Measurements from ENCODE around the gene TRIM25.

Gene TRIM25

DNA sequence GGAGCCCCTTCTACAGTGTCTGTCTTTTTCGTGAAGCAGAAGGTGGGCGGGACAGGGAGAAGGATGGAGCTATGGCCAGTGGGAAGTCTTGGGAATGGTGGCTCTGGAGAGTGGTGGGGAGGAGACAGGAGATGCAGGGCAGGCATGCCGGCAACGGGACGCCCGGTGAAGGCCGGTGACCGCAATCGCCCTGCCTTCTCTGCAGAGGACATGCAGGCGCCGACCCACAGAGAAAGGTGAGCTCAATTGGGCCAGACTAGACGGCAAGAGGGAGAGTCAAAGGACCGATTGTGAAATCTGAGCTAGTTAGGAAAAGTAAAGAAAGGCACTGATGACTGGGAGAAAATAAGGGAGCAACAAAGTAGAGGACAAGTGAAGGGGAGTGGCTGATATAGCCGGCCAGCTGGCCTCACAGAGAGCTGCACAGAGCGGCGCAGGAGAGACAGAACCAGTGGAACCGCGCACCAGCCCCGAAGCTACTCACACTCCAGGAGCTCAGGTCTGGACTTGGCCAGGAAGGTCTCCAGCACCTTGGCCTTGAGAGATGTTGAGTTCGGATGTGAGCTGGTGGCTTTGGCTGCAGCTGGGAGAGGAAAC lies 18.9 kb downstream of the TRIM25 start:
- FAIRE-seq (no peak), DNase-seq (ENCODE audit: insufficient read length, low spot score) (no peak)
- no peak for TF ChIP-seq CTCF (IDR thresholded peaks at IDR 0.05; ENCODE audit: insufficient read depth, missing control alignments)

DNA sequence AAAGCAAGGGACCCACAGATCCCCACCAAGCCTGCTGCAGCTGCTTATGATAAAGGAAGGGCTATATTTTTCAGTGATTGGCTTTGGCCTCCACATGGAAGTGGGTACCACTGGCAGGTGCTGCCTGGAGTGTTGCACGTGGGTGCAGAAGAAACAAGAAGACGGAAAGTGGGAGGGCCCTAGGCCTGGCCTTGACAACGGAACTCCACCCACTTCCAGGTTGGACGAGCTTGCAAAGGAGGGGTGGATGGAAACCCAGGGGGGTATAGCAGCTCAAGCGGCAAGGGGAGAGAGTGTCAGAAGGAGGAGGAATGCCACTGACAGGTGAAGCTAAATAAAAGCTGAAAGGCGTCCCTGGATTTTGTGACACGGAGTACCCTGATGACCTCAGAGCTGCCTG lies 20.3 kb downstream of the TRIM25 start:
- no peak for TF ChIP-seq CTCF (IDR thresholded peaks at IDR 0.05; ENCODE audit: insufficient read depth, missing control alignments)
- FAIRE-seq = no peak
- no peak for DNase-seq (ENCODE audit: insufficient read length, low spot score)

DNA sequence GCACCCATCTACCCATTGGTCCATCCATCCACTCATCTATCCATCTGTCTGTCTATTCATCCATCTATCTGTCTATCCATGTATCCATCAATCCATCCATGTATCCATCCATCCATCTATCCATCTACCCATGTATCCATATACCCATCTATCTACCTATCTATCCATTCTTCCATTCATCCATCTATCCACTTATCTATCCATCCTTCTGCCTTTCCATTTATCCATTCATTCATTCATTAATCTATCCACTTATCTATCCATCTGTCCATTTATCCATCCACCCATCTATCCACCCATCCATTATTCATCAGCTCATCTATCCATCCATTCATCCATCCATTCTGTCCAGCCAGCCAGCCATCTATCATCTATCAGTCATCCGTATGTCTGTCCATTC lies 21.5 kb downstream of the TRIM25 start:
- no peak for TF ChIP-seq CTCF (IDR thresholded peaks at IDR 0.05; ENCODE audit: insufficient read depth, missing control alignments)
- no peak for FAIRE-seq

DNA sequence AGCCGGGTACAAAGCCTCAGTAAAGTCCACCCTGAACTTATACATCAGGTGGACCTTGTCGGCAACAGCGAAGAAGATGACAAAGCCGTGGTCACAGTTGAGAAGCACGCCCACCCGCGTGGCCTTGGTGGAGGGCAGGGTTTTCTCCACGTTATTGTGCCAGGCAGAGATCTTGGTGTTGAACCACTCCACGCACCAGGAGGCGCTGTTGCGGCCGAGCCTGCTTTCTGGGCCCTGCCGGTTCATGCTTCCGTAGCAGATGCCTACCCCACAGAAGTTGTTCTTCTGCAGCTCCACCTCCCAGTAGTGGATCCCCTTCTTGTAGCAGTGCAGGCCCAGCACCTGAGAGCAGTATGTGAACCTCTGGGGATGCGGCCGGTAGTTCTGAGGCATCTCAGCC lies 22.1 kb downstream of the TRIM25 start:
- DNase-seq (ENCODE audit: insufficient read length, low spot score) (no peak), FAIRE-seq (no peak)
- TF ChIP-seq CTCF (IDR thresholded peaks at IDR 0.05; ENCODE audit: insufficient read depth, missing control alignments) = peak; percentile 19

More for the DNA sequence above, 21.5 kb downstream of the TRIM25 start:
- DNase-seq (ENCODE audit: insufficient read length, low spot score) = no peak

DNA sequence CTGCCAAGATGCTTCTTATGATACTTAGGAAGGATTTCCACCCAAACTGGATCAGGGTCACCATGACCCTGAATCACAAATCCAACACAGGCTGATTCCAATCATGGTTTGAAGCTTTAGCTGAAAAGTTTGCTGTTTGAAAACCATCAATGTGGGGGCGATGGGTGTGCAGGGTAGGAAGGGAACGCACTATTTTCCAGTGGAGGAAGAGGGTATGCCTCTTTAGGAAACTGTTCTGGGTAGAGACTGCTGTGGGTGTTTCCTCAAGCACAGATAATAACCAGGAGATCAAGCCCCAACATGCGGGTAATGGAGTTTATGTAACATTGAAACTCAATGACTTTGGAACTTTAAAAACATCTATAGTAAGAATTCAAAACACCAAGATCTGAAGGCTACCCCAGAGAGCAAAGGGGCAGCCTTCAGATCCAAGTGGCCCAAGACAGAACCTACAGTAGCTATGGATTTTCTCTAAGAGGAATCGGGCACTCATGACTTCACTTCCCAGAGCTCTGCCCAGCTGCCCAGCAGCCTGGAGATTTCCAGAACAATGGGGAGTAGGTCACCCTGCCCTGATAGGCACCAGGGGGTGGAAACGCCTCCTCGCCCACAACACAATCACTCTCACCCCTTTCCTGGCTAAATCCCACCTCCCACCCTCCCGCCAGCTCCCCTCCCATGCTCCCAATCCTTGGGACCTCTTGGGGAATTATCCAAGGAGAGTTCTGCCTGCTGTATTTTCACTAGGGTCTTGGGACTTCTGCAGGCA lies 22.8 kb downstream of the TRIM25 start:
- no peak for FAIRE-seq
- no peak for DNase-seq (ENCODE audit: insufficient read length, low spot score)
- no peak for TF ChIP-seq CTCF (IDR thresholded peaks at IDR 0.05; ENCODE audit: insufficient read depth, missing control alignments)

DNA sequence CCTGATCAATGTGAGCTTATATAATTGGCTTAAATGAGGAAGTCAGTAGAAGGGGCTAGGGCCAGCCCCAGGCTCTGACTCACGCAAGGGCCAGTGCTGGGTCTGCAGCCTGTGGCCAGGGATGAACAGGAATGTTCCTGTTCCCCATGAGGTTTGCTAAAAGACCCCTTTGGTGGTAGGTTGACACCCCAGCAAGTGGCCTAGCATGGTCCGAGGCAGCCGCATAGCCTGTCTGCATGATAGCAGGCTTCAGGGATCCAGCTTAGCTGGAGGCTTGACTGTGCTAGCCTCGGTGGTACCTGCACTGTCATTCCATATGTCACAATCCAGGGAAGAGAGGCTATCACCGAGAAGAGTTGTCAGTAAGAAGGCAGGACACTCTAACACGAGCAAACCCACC lies 23.5 kb downstream of the TRIM25 start:
- no peak for TF ChIP-seq CTCF (IDR thresholded peaks at IDR 0.05; ENCODE audit: insufficient read depth, missing control alignments)
- DNase-seq (ENCODE audit: insufficient read length, low spot score) (no peak), FAIRE-seq (no peak)

All from D721Med (cell line).